ENCODE measurements around the gene PLXNB2. TPM values are rescaled to one million over a fixed set of nuclear protein-coding genes. Genes with fewer than 3 reads are reported as not detected.

PLXNB2 gene
- total RNA-seq, 1 donor from 2014 or later: 362 TPM

GRCh38 chr22:50243685-50244419 lies 63.6 kb downstream of the PLXNB2 start:
- TF ChIP-seq CTCF (IDR thresholded peaks at IDR 0.05): no peak
- Mint-ChIP-seq H3K36me3 (ENCODE audit: unreplicated experiment) (peaks cover 10% of the 10 kb centered on the region), H3K27me3 (ENCODE audit: unreplicated experiment) (no peaks in the 10 kb centered on the region), H3K9me3 (ENCODE audit: unreplicated experiment) (no peaks in the 10 kb centered on the region), H3K4me1 (ENCODE audit: unreplicated experiment) (peaks cover 34% of the 10 kb centered on the region), H3K4me3 (ENCODE audit: unreplicated experiment) (peak overlapping the region; percentile 100), H3K27ac (ENCODE audit: unreplicated experiment) (peak overlapping the region; percentile 100)
- DNase-seq (ENCODE audit: extremely low spot score, unreplicated experiment): no peak

GRCh38 chr22:50242406-50242949 lies 65.0 kb downstream of the PLXNB2 start:
- Mint-ChIP-seq H3K4me1 (ENCODE audit: unreplicated experiment) (peaks cover 32% of the 10 kb centered on the region), H3K27ac (ENCODE audit: unreplicated experiment) (no peak overlapping the region), H3K9me3 (ENCODE audit: unreplicated experiment) (no peaks in the 10 kb centered on the region), H3K36me3 (ENCODE audit: unreplicated experiment) (peaks cover 10% of the 10 kb centered on the region), H3K4me3 (ENCODE audit: unreplicated experiment) (peak overlapping the region; percentile 100), H3K27me3 (ENCODE audit: unreplicated experiment) (no peaks in the 10 kb centered on the region)
- DNase-seq (ENCODE audit: extremely low spot score, unreplicated experiment): no peak
- TF ChIP-seq CTCF (IDR thresholded peaks at IDR 0.05): no peak

DNA sequence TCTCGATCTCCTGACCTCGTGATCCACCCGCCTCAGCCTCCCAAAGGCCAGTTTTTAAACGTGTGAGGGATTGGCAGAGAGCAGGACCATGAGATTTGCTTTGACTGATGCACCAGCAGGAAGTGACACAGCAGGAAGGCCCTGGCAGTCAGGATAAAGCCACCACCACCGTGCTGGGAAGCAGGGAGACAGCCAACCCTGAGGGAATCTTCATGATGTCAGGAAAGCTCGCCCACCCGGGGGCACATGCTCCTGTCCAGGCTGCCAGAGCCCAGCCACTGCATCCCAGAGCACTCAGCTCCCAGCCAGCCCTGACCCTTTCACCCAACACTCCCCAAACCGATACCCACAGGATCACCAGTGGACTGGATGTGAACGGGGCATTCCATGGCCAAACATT lies 68.7 kb downstream of the PLXNB2 start:
- Mint-ChIP-seq H3K4me1 (ENCODE audit: unreplicated experiment) (peaks cover 30% of the 10 kb centered on the region), H3K36me3 (ENCODE audit: unreplicated experiment) (peaks cover 10% of the 10 kb centered on the region), H3K27me3 (ENCODE audit: unreplicated experiment) (no peaks in the 10 kb centered on the region), H3K9me3 (ENCODE audit: unreplicated experiment) (no peaks in the 10 kb centered on the region), H3K4me3 (ENCODE audit: unreplicated experiment) (no peak overlapping the region), H3K27ac (ENCODE audit: unreplicated experiment) (no peak overlapping the region)
- DNase-seq (ENCODE audit: extremely low spot score, unreplicated experiment): no peak
- TF ChIP-seq CTCF (IDR thresholded peaks at IDR 0.05): no peak

- TF ChIP-seq CTCF (IDR thresholded peaks at IDR 0.05): peak; percentile 51
- no peak overlapping the region for H3K27ac Mint-ChIP-seq (ENCODE audit: unreplicated experiment)
- DNase-seq (ENCODE audit: extremely low spot score, unreplicated experiment): no peak
- H3K9me3 Mint-ChIP-seq (ENCODE audit: unreplicated experiment): no peaks in the 10 kb centered on the region
- H3K36me3 Mint-ChIP-seq (ENCODE audit: unreplicated experiment): peaks cover 15% of the 10 kb centered on the region
- H3K4me3 Mint-ChIP-seq (ENCODE audit: unreplicated experiment): no peak overlapping the region
- H3K27me3 Mint-ChIP-seq (ENCODE audit: unreplicated experiment): no peaks in the 10 kb centered on the region
- H3K4me1 Mint-ChIP-seq (ENCODE audit: unreplicated experiment): peaks cover 13% of the 10 kb centered on the region
These were observed 70.6 kb downstream of the PLXNB2 start for GRCh38 chr22:50236731-50237409.

GRCh38 chr22:50233223-50233622 lies 74.2 kb downstream of the PLXNB2 start:
- no peaks in the 10 kb centered on the region for H3K9me3 Mint-ChIP-seq (ENCODE audit: unreplicated experiment)
- H3K4me3 Mint-ChIP-seq (ENCODE audit: unreplicated experiment): no peak overlapping the region
- no peak for TF ChIP-seq CTCF (IDR thresholded peaks at IDR 0.05)
- peaks cover 13% of the 10 kb centered on the region for H3K36me3 Mint-ChIP-seq (ENCODE audit: unreplicated experiment)
- peaks cover 3% of the 10 kb centered on the region for H3K4me1 Mint-ChIP-seq (ENCODE audit: unreplicated experiment)
- no peak overlapping the region for H3K27ac Mint-ChIP-seq (ENCODE audit: unreplicated experiment)
- no peaks in the 10 kb centered on the region for H3K27me3 Mint-ChIP-seq (ENCODE audit: unreplicated experiment)
- no peak for DNase-seq (ENCODE audit: extremely low spot score, unreplicated experiment)
